ENCODE data around the gene ARID5A.

ARID5A gene

DNA sequence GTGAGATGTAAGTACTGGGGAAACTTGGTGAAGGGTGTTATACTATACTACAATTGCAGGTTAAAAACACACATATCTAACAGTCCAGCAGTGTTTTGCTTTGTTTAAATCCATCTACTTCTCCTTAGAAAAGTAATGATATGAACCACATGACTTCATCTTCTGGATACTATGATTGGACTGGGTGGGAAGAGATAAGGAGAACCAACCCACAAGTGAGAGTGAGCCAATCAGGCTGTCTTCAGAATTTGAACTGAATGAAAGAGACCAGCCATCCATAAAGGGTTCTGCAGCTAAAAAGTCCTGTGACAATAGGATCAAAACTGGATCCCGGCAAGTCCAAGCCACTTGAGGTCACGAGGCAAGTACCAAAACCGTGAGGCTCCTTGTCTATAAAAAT is 54.9 kb downstream of the ARID5A start:
- no peaks in the 10 kb centered on the region for H3K27me3 ChIP-seq
- no peak for DNase-seq
- no peaks in the 10 kb centered on the region for H3K9me3 ChIP-seq
- H3K4me3 ChIP-seq (ENCODE audit: low read depth, low read length) = no peak overlapping the region
- TF ChIP-seq, protein P1, sequence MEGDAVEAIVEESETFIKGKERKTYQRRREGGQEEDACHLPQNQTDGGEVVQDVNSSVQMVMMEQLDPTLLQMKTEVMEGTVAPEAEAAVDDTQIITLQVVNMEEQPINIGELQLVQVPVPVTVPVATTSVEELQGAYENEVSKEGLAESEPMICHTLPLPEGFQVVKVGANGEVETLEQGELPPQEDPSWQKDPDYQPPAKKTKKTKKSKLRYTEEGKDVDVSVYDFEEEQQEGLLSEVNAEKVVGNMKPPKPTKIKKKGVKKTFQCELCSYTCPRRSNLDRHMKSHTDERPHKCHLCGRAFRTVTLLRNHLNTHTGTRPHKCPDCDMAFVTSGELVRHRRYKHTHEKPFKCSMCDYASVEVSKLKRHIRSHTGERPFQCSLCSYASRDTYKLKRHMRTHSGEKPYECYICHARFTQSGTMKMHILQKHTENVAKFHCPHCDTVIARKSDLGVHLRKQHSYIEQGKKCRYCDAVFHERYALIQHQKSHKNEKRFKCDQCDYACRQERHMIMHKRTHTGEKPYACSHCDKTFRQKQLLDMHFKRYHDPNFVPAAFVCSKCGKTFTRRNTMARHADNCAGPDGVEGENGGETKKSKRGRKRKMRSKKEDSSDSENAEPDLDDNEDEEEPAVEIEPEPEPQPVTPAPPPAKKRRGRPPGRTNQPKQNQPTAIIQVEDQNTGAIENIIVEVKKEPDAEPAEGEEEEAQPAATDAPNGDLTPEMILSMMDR (IDR thresholded peaks at IDR 0.05; ENCODE audit: low read depth, low read length) = no peak
- peaks cover 2% of the 10 kb centered on the region; the same call in 1 of the 2 replicates for H3K36me3 ChIP-seq
- H3K4me1 ChIP-seq = no peaks in the 10 kb centered on the region

GRCh38 chr2:96594282-96594681 is 57.7 kb downstream of the ARID5A start:
- Histone ChIP-seq H3K9me3 (no peaks in the 10 kb centered on the region), H3K27me3 (no peaks in the 10 kb centered on the region), H3K4me3 (ENCODE audit: low read depth, low read length) (no peak overlapping the region), H3K36me3 (peaks cover 5% of the 10 kb centered on the region), H3K4me1 (no peaks in the 10 kb centered on the region)
- DNase-seq = no peak
- TF ChIP-seq, protein P1 (IDR thresholded peaks at IDR 0.05; ENCODE audit: low read depth, low read length) = no peak

- Histone ChIP-seq H3K4me1 (no peaks in the 10 kb centered on the region), H3K36me3 (peaks cover 5% of the 10 kb centered on the region), H3K9me3 (no peaks in the 10 kb centered on the region), H3K27me3 (no peaks in the 10 kb centered on the region), H3K4me3 (ENCODE audit: low read depth, low read length) (no peak overlapping the region)
- TF ChIP-seq, protein P1 (IDR thresholded peaks at IDR 0.05; ENCODE audit: low read depth, low read length) = no peak
- no peak for DNase-seq
Measured at GRCh38 chr2:96594691-96595152, 58.2 kb downstream of the ARID5A start.

DNA sequence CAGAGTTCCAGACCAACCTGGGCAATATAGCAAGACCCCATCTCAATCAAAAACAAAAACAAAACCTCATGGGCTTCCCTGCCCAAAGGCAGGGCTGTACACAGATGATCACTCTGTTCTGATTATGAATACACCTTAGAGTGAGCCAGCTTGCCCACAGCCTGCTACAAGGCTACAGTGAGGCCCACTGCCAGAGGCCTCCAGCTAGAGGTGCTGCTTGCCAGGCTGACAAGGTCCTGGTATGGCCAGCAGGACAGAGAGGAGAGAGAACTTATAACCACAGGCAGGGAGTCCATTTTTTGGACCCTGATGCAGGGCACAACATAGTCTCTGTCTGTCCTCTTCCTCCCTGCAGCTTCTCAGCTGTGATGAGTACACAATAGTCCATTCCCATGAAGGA is 60.0 kb downstream of the ARID5A start:
- H3K36me3 ChIP-seq = peaks cover 5% of the 10 kb centered on the region
- no peak for DNase-seq

GRCh38 chr2:96599941-96600340 is 63.4 kb downstream of the ARID5A start:
- Histone ChIP-seq H3K4me3 (ENCODE audit: low read depth, low read length) (no peak overlapping the region), H3K4me1 (no peaks in the 10 kb centered on the region), H3K36me3 (peaks cover 17% of the 10 kb centered on the region), H3K9me3 (no peaks in the 10 kb centered on the region), H3K27me3 (no peaks in the 10 kb centered on the region)
- TF ChIP-seq, protein P1 (IDR thresholded peaks at IDR 0.05; ENCODE audit: low read depth, low read length) = no peak
- no peak for DNase-seq

More for the DNA sequence above, 60.0 kb downstream of the ARID5A start:
- TF ChIP-seq, protein P1 (IDR thresholded peaks at IDR 0.05; ENCODE audit: low read depth, low read length) = no peak
- H3K27me3 ChIP-seq = no peaks in the 10 kb centered on the region
- H3K4me3 ChIP-seq (ENCODE audit: low read depth, low read length) = no peak overlapping the region
- H3K4me1 ChIP-seq = no peaks in the 10 kb centered on the region
- no peaks in the 10 kb centered on the region for H3K9me3 ChIP-seq

DNA sequence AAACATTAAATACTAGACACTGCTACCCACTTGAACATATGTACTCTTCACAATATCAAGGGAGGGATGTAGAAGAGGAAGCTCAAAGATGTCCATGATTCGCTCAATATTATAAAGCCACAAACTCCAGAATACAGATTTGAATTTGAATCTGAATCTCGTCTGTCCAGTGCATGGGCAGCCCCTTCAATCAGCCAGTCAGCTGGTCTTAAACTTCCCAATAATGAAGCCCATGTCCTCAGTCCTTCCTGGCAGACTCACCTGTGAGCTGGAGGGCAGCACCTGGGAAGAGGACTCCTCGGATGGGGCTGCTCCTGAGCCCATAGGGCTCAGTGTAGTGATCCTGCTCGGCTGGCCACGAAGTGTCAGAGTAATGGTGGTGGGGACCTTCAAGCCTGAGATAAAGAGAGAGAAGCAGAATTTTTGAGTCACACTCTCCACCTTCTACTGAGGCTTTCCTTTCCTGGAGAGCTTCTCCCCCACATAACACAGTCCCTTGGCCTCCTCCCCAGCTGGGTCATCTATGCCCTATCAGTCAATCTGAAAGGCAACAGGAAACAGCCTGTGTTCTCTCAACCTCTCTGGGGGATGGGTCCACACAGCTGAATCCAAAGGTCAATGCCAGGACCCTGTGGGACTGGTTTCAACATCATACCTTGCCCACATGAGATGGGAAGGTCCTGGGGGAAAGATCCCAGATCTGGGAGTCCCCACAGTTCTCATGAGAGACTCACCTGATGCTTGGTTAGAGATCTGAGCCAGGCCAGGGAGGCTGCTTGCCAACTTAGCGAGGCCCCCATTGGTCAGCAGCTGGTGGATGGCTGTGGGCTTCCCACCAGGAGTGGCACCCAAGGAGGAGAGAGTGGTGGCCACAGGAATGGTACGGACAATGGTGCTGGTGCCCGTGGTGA is 65.1 kb downstream of the ARID5A start:
- no peaks in the 10 kb centered on the region for H3K4me1 ChIP-seq
- H3K4me3 ChIP-seq (ENCODE audit: low read depth, low read length) = no peak overlapping the region
- peaks cover 21% of the 10 kb centered on the region for H3K36me3 ChIP-seq
- DNase-seq = no peak
- no peaks in the 10 kb centered on the region for H3K27me3 ChIP-seq
- TF ChIP-seq, protein P1 (IDR thresholded peaks at IDR 0.05; ENCODE audit: low read depth, low read length) = no peak
- H3K9me3 ChIP-seq = no peaks in the 10 kb centered on the region
